ENCODE results near the gene PRKG1. TPM values are rescaled to one million over a fixed set of nuclear protein-coding genes. Genes with fewer than 3 reads are reported as not detected.

The PRKG1 gene
- total RNA-seq, 1 experiment from 2014 or later: 10.4 TPM

DNA sequence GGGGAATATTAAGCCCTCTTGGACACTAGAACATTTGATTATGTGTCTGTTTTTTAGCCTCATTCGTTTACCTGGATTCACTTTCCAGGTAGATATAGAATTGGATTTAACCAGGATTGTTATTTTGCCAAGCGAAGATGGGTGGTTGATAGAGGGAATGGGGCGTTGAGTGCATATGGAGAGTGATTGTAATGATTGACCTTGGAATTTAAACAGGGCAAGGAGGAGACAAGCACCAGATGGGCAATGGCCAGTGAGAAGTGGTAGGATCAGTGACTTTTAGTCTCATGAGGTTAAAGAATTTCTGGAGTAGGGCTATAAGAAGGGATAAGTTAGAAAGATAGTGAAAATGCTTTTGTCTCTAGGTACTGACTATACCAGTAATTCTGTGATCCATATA is 836.3 kb downstream of the PRKG1 start:
- no peak overlapping the region for H2BK120ac ChIP-seq (ENCODE audit: low read depth, low read length, poor library complexity, severe bottlenecking)
- no peak overlapping the region for H2AFZ ChIP-seq (ENCODE audit: low read length)
- no peaks in the 10 kb centered on the region for H3K27me3 ChIP-seq (ENCODE audit: insufficient read depth, low read length)
- Mint-ChIP-seq H3K9me3 (peaks cover 6 to 9% of the 10 kb centered on the region in 2 experiments; a peak in 4 of 5 replicates), H3K4me3 (peak overlapping the region; percentile 48 to 62), H3K27me3 (ENCODE audit: low read depth) (no peaks in the 10 kb centered on the region), H3K4me1 (peaks cover 90 to 91% of the 10 kb centered on the region in 2 experiments), H3K36me3 (ENCODE audit: insufficient read depth in 1 of 3, low read depth in 3 of 3) (peaks cover 5 to 14% (median 9%) of the 10 kb centered on the region in 3 experiments; a peak in 6 of 7 replicates), H3K27ac (peak overlapping the region; percentile 95 to 100 (median 98))
- peak overlapping the region; percentile 82 for H3K27ac ChIP-seq (ENCODE audit: insufficient read length, low read depth, low read length)
- peak; percentile 32 for DNase-seq
- no peak overlapping the region for H4K91ac ChIP-seq (ENCODE audit: insufficient read length, low read depth, low read length)
- H3K79me1 ChIP-seq (ENCODE audit: insufficient read depth, low read depth, low read length, poor library complexity, severe bottlenecking): no peaks in the 10 kb centered on the region
- no peak overlapping the region for H2AK5ac ChIP-seq (ENCODE audit: insufficient read length, low read length)
- no peaks in the 10 kb centered on the region for H3K23me2 ChIP-seq (ENCODE audit: insufficient read length, low read depth, low read length, poor library complexity, severe bottlenecking)
- no peak overlapping the region for H3K23ac ChIP-seq (ENCODE audit: insufficient read length, low read depth, low read length)
- no peak overlapping the region for H2BK5ac ChIP-seq (ENCODE audit: insufficient read length, low read length)
- H3K14ac ChIP-seq (ENCODE audit: insufficient read depth, low read length): no peak overlapping the region
- H4K20me1 ChIP-seq (ENCODE audit: control insufficient read depth, insufficient read depth, insufficient read length): no peaks in the 10 kb centered on the region
- no peak overlapping the region for H2BK20ac ChIP-seq (ENCODE audit: low read depth, low read length, poor library complexity, severe bottlenecking)
- H3K9ac ChIP-seq (ENCODE audit: extremely low read depth, insufficient read length, low read length): no peak overlapping the region
- WGBS (ENCODE audit: extremely low coverage, insufficient read length, low lambda C conversion rate): no CpG with 5 or more reads among the region's 3 CpGs
- no peak overlapping the region for H2BK12ac ChIP-seq (ENCODE audit: insufficient read length, low read depth, low read length)
- peaks cover 19% of the 10 kb centered on the region for H3K4me1 ChIP-seq (ENCODE audit: insufficient read depth, low read length)
- no peak overlapping the region for H3T11ph ChIP-seq (ENCODE audit: low read length)
- H3K9me3 ChIP-seq (ENCODE audit: control insufficient read depth, low read depth, low read length): no peaks in the 10 kb centered on the region
- H3K18ac ChIP-seq (ENCODE audit: insufficient read length, low read depth, low read length): no peak overlapping the region
- H4K8ac ChIP-seq (replicated peaks; ENCODE audit: insufficient read length, low read depth, low read length): no peak overlapping the region
- H4K5ac ChIP-seq (ENCODE audit: insufficient read length, low read depth, low read length): no peak overlapping the region
- TF ChIP-seq, protein P1, sequence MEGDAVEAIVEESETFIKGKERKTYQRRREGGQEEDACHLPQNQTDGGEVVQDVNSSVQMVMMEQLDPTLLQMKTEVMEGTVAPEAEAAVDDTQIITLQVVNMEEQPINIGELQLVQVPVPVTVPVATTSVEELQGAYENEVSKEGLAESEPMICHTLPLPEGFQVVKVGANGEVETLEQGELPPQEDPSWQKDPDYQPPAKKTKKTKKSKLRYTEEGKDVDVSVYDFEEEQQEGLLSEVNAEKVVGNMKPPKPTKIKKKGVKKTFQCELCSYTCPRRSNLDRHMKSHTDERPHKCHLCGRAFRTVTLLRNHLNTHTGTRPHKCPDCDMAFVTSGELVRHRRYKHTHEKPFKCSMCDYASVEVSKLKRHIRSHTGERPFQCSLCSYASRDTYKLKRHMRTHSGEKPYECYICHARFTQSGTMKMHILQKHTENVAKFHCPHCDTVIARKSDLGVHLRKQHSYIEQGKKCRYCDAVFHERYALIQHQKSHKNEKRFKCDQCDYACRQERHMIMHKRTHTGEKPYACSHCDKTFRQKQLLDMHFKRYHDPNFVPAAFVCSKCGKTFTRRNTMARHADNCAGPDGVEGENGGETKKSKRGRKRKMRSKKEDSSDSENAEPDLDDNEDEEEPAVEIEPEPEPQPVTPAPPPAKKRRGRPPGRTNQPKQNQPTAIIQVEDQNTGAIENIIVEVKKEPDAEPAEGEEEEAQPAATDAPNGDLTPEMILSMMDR (conservative IDR thresholded peaks at IDR 0.05): no peak
- no peak overlapping the region for H3K56ac ChIP-seq (ENCODE audit: insufficient read length, low read depth, low read length)
- H3K4me2 ChIP-seq (ENCODE audit: insufficient read depth, insufficient read length, low read length): peak overlapping the region; percentile 31
- no peak overlapping the region for H3K4ac ChIP-seq (ENCODE audit: low read depth, low read length)
- H3K79me2 ChIP-seq (ENCODE audit: insufficient read depth, low read length): no peaks in the 10 kb centered on the region
- H2BK15ac ChIP-seq (ENCODE audit: low read depth, low read length): no peak overlapping the region

All from H9 (cell line).